Measurements from ENCODE around the gene RFX2.
"Not testable (repeated sequence)": the region's sequence is repeated elsewhere in the genome, so short reads cannot be mapped to it uniquely, and the experiment has no call there.

Gene RFX2

DNA sequence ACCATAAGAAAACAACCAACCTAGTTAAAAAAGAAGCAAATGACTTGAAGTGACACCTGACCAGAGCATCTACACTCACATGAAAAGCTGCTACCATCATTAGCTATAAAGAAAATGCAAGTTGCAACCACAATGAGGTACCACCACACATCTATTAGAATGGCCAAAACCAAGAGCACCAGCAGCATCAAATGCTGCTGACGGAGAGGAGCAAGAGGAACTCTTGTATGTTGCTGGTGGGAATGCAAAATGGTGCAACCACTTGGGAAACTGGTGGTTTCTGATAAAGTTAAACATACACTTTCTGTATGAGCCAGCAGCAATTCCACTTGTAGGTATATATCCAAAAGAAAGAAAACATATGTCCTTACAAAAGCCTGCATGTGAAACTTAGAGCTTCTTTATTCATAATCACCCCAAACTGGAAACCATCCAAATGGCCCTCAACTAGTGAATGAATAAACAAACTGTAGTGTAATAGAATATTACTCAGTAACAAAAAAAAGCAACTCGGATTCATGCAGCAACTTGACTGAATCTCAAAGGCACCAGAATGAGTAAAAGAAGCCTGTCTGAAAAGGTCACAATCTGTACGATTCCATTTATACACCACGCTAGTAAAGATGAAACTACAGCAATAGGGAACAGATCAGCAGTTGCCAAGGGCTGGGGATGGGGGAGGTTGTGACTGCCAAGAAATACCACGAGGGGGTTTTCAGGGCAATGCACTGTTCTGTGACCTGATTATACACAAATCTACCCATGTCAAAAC, 71.5 kb downstream of the RFX2 start:
- no peak for DNase-seq (ENCODE audit: low spot score)

DNA sequence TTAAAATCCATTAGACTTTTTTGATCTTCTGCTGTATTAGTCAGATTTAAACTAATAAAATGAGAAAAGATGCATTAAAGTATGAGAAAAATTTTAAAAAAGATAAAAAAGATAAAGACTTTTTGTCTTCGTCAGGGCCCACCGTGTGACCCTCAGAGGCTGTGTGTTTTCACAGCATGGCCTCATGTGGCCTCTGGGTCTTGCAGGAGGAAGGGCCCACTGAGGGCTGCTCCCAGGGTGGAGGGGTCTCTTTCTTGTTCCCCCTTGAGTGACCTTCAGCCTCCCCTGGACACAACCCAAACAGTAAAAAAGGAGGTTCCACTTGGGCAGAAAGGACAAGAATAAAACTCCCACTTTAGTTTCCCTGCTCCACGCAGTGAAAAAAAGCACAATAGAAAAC, 75.3 kb downstream of the RFX2 start:
- no peak for DNase-seq (ENCODE audit: low spot score)

DNA sequence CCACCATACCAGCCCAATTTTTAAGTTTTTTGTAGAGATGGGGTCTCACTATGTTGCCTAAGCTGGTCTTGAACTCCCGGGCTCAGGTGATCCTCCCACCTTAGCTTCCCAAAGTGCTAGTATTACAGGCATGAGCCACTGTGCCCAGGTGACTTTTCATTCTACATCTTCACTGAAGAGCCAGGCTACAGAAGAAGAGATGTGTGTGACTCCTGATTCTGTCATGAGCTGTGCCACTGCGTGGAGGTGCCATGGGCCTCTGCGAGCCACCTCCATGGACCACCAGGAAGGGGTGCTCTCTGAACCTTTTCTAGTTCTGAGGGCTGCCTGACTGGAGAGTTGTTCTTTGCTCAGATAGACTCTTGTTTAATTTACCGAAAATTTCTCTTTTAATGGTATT, 75.8 kb downstream of the RFX2 start:
- DNase-seq (ENCODE audit: low spot score), result no peak

DNA sequence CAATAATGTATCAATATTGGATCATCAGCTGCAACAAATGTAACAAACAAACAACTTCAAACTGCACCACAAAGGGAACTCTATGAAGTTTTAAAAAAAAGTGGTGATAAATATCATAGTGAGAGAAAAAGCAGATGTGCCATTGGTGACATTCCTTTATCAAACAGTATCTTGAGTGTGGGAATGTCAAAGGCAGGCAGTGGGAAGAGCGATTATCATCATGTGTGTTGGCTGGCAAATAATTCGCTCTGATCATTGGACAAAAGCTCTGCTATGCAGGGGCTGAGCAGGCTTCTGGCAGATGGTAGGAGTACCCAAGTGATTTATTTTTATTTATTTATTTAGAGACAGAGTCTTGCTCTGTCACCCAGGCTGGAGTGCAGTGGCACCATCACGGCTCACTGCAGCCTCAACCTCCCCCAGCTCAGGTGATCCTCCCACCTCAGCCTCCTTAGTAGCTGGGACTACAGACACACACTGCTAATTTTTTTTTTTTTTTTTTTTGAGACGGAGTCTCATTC, 76.5 kb downstream of the RFX2 start:
- no peak for DNase-seq (ENCODE audit: low spot score)

DNA sequence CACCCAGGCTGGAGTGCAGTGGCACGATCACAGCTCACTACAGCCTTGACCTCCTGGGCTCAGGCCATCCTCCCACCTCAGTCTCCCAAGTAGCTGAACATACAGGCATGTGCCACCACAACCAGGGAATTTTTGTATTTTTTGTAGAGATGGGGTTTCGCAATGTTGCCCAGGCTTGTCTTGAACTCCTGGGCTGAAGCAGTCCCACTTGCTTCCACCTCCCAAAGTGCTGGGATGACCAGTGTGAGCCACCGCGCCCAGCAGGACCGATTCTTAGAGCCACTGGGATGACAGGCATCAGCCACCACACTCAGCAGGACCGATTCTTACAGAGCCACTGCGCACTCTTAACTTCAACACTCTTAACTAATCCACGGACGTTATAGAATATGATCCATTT, 77.5 kb downstream of the RFX2 start:
- DNase-seq (ENCODE audit: low spot score), result no peak

DNA sequence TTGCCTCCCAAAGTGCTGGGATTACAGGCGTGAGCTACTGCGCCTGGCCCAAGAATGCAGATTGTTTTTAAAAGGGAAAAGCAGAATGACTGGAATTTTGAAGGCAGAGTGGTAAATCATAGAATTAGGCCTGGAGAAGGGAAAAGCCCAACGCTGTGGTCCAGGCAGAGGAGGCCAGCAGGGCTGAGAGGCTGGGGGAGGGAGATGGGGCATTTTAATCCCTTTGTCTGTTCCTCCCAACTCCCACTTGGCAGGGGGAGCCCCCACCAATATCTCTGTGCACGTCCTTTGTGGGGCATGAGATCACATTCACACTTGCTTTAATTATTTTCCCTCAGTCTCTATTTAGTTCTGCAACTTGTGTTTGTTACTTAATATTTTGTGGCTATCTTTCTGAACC, 77.9 kb downstream of the RFX2 start:
- DNase-seq (ENCODE audit: low spot score), result no peak

DNA sequence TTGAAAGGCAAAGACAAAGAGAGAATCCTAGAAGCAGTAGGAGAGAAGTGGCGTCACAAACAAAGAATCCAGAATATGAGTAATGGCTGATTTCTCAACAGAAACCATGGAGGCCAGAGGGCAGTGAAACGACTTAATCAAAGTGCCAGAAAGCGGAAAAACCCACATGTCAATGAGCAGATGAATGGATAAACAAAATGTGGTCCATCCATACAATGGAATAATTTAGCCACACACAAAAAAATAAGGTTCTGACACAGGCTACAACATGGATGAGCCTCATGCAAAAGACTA, 80.1 kb downstream of the RFX2 start:
- DNase-seq (ENCODE audit: low spot score), result no peak

DNA sequence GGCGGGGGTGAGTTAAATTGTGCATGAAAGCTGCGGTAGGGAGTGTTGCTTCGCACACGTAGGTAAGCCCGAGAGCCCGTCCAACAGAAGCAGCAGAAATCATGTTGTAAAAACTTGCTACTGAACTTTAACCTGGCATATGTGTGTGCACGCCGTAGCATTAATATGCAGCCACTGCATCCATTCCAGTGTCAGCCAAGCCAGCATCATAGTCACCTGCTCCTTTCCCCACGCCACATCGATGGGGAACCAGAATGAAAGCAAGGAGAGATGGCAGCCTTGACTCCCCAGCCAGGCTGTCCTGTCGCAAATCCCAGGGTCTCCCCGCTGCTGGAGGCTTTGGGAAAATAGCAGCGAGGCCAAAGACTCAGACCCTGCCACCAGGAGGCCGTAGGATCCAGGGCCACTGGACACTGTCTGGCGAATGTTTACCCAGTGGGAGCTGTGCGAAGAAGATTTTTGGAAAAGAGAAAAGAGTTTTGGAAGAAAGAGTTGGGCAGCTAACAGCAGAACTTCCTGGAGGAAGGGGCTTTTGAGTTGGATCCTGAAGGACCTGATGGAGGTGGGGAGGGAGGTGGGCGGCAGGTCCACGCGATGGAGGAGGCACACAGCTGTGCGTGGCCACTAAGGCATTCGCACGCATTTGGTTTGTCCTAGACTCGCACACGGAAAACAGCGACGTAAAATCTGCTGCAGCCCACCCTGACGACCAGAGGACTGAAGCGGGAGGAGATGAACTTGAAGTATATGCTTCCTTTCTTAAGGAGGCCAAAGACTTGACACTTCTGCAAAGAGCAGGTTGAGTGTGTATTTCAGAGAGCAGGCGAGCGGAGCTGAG, 83.7 kb downstream of the RFX2 start:
- no peak for DNase-seq (ENCODE audit: low spot score)

DNA sequence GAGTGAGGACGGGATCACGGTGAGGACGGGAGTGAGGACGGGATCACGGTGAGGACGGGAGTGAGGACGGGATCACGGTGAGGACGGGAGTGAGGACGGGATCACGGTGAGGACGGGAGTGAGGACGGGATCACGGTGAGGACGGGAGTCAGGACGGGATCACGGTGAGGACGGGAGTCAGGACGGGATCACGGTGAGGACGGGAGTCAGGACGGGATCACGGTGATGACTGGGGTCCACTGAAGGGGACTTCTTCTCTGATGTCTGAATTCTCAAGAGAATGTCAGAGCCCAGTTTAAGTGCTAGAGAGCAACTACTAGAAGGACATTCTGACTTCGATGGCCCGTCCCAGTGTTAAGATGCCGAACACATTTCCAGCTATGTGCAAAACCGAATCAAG, 85.5 kb downstream of the RFX2 start:
- not testable (repeated sequence) for DNase-seq (ENCODE audit: low spot score)

DNA sequence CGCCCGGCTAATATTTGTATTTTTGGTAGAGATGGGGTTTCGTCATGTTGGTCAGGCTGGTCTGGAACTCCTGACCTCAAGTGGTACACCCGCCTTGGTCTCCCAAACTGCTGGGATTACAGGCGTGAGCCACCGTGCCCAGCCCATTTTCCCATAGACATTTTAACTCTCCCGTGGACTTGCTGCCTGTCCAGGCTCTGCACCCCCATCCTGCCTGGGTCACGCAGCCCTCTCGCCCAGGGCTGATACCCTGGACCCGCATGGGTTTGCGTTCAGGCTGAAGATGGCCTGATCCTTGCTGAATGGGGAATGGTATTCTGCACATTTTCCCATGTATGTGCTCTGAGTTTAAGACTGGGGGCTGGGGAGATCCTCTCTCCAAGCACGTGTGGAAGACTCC, 86.4 kb downstream of the RFX2 start:
- DNase-seq (ENCODE audit: low spot score), result no peak

DNA sequence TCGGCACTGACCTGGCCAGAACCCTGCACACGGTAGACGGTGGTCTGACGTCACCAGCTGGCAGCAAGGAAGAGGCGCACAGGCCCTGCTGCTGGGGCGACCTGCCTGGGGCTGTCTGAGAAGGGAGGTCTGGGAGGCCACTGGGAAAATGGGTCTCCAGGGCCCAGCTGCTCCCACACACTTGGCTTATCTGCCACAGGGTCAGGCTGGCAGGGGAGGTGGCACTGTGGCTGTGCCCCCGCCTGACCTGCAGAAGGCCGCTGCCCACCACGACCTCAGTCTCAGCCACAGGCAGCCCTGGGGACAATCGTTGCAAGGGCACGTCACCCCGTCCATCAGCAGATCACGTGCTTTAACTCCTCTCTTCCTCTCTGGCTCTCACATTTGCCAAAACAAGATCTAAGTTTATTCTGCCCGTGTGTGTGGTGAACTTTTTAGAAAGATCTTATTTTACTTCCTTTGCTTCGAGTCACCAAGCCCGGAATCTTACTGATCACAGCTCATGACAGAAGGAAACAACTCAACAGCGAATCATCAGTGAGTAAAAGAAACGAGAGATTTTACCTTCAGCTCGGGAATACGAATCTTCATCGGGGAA, 87.1 kb downstream of the RFX2 start:
- DNase-seq (ENCODE audit: low spot score), result peak; percentile 51

DNA sequence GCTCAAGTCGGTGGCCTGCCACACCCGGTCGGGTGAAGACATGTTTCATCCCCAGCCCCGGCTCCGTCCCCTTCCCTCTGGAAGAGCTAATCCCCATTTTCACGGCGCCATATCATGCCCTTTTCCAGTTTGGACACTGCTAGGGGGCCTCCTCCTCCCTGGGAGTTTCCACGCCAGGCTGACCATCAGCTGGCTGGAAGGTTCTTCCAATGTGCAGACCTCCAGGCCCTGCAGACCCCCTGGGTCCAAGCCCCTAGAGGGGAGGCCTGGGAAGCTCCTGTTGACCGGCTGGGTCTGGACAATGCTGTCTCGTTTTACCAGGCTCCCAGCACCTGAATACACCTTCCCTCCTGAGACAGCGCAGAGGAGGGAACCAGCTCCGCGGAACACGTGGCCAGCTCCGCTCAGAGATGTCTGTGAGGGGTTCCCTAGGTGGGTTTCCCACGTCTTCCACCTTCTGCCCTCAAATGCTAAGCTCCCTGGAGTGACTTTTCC, 87.7 kb downstream of the RFX2 start:
- DNase-seq (ENCODE audit: low spot score), result no peak

DNA sequence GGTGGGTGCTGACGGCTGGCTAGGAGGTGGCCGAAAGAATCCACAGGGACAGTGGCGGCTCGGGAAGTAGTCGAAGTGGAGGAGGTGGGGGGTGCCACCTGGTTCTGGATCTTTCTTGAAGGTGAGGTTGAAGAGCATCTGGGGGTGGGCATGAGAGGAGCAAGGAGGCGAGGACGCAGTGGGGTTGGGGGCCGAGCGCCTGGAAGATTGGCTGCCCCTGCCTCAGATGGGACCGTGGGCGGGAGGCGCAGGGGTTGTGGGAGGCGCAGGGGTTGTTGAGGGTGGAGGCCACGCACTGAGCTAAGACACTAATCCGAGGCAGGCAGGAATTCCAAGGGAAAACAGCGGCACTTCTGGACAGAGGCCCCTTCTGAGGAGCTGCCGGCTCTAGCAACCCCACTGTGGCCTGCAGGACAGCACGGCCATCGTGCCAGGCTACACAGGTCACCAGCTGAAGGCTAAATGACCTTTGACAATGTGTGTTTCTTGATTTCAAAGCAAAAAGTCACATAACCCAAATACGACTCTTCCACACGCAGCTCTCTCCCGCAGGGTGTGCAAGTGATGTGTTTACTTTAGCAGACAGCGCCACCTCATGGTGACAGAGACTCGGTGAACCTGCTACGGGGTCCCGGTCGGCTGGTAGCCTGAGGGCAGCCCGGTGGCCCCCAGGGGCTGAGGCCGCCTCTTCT, 88.3 kb downstream of the RFX2 start:
- DNase-seq (ENCODE audit: low spot score), result peak; percentile 49

DNA sequence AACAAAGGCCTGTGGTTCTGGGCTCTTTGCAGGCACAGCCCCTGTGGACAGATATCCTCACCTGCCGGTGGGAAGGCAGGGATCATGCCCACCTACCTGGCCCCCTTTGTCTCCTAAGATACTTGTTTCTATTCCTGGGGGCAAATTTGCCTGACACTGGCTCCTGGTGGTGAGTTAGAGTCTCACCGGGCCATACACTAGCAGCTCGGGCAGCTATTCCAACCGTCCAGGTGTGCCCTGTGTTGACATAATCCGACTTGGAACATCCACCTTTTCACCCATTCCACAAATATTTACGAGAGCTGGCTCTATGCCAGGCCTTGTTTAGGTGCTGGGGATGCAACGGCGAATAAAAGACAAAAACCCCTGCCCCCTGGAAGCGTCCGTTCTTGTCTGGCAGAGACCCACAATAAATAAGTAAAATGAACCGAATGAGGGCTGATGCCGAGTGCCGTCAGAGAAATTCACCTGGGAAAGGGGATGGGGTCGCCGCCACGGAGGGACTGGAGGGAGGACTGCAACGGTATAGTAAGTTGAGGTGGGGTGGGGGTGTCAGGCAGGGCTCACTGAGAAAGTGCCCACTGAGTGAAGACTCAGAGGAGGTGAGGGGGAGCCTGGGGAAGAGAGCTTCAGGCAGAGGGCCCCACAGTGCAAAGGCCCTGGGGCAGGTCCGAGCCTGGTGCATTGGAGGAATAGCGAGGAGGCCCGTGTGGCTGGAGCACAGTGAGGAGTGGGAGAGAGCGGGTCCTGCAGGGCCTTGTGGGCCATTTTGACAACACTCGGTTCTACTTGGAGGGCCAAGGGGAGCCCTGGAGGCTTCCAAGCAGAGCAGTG, 89.1 kb downstream of the RFX2 start:
- no peak for DNase-seq (ENCODE audit: low spot score)

DNA sequence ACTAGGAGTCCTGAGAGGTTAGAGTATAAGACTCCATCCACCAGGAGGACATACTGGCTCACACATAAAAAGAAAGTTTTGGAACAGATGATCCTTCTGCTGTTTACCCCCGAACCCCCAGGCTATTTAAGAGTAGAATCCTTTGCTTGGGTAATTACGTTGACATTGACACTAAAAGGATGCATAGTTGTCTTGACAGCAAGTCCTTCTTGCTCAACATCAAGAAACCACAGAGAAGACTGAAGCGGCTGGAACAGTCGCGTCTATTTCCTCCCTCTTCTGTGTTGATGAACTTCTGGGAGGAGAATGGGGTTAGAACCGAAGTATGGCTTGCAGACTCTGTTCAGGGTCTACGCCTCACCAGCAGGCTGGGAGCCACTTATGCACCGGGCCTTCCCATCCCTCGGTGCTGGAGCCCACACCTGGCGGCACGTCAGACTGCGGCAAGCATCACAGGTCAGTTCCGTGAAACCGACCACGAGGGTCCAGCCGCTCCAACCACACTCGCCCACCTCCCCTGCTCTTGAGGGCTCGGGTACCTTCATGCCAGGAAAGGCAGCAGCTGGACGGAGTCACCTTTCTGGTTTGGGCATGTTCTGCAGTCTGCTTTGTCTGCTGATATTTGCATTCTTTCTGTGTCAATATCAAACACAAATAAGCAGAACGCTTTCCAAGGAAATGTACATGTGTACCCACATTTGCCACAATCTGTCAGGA, 90.0 kb downstream of the RFX2 start:
- DNase-seq (ENCODE audit: low spot score), result no peak

DNA sequence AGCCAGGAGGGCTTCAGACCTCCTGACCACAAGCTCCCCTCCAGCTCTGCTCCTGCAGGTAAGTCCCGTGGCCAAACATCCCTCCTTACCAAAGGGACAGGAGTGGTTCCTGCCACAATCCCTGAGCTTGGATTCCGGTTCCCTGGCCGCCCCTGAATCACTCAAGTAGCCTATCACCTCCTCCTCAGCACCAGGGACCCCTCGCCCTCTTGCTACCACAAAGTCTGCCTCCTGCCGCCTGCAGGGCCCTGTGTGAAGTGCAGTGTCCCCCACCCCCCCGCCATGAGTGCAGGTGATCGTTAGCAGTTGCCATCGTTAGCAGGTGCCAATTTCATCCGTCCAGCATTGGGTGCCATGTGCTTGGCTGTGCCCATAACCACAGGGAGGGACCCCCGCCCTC, 91.5 kb downstream of the RFX2 start:
- no peak for DNase-seq (ENCODE audit: low spot score)

DNA sequence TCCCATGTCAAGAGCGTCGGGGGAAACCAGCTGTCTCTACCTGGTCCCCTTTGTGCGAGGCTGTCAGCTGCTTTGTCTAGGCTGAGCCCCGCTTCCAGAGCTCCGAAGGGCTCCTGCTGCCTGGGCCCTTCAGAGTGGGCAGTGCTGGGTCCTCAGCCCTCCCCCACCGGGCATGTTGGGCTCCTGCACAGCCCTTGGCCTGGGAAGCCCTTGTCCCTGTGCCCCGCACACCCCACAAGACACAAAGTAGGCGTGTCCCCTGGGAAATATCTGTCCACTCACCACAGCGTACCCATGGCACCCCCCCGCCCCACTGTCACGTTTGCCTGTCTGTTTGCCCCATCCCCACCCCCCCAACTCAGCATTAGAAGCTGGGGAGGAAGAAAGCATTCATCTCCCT, 92.7 kb downstream of the RFX2 start:
- no peak for DNase-seq (ENCODE audit: low spot score)

DNA sequence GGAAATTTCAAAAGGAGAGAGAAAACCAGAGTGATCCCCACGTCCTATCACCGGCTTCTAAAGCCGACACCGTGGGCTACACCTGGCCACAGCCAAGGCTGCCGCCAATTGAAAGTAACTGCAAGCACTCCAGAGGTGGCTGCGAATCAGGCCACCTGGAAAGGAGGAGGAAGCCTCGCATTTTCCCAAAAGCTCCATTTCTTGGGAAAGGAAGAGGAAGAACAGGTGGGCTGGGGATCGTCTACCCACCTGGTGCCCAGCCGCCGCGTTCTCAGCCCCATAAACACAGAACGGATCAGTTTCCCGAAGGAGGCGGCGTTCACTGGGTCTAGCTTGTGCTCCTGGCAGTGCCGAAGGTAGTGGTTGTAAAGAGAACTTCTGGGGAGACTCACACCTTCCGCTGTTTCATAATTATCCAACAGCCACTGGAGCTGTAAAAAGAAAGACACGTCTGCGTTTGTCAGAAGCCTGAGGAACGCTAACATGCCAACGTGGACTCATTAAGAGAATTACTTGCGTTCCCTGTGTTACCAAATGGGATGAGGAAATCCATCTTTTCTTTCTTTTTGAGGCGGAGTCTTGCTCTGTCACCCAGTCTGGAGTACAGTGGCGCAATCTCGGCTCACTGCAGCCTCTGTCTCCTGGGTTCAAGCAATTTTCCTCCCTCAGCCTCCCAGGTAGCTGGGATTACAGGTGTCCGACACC, 94.3 kb downstream of the RFX2 start:
- no peak for DNase-seq (ENCODE audit: low spot score)

DNA sequence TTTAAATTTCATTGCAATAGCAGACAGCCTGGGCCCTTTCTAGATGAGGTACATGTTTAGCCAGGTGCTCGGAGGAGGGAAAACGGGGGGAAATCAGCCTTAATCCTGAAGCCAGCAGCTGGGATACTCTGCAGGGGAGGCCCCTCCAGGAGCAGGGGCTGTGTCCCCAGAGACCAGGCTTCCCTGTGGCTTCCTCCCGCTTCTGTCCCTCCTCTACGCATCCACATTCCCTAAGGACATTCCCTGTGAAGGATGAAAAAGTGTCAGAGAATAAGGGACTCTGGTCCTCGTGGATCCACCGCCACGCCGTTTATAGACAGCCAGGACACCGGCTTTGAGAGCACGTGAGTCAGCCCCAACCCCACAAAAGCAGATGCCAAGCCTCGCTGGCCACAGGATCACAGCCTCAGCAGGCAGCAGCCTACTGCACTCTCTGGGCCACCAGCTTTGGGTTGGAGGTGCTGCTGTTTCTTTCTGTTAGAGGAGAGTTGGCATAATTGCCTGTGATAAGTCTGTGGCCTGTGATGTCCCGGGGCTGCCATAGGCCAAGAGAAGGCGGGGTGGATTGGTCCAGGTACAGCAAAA, 95.7 kb downstream of the RFX2 start:
- no peak for DNase-seq (ENCODE audit: low spot score)
